ENCODE data around the gene PLXNA4. TPM values are rescaled to one million over a fixed set of nuclear protein-coding genes. Genes with fewer than 3 reads are reported as not detected.

The PLXNA4 gene
- total RNA-seq, 2 experiments from 2014 or later = 0.75 to 0.85 TPM

GRCh38 chr7:132189881-132190280, 386.4 kb downstream of the PLXNA4 start:
- no peak for TF ChIP-seq CTCF (IDR thresholded peaks at IDR 0.05)
- DNase-seq = no peak
- H3K9me3 ChIP-seq (ENCODE audit: control insufficient read depth in 1 of 2, insufficient read depth in 1 of 2, low read length in 2 of 2) = peaks cover 0 to 20% of the 10 kb centered on the region in 2 experiments
- no peaks in the 10 kb centered on the region for H3K27me3 ChIP-seq (ENCODE audit: control insufficient read depth in 1 of 2, insufficient read depth in 2 of 2, low read length in 2 of 2)
- intact Hi-C loops (cut with DNase I, micrococcal nuclease) = no loop called here
- Mint-ChIP-seq H3K4me1 (ENCODE audit: low read depth) (no peaks in the 10 kb centered on the region), H3K9me3 (no peaks in the 10 kb centered on the region), H3K36me3 (ENCODE audit: low read depth) (no peaks in the 10 kb centered on the region), H3K27me3 (peaks cover 4% of the 10 kb centered on the region), H3K27ac (no peak overlapping the region), H3K4me3 (no peak overlapping the region)
- CTCF ChIA-PET = no interaction called here
- no peaks in the 10 kb centered on the region for H3K36me3 ChIP-seq (ENCODE audit: insufficient read depth, low read length)
- ATAC-seq (ENCODE audit: poor library complexity) = no peak
- POLR2A ChIA-PET = no interaction called here
- H3K4me3 ChIP-seq (ENCODE audit: low read length) = no peak overlapping the region
- no peaks in the 10 kb centered on the region for H3K4me1 ChIP-seq (ENCODE audit: insufficient read depth, low read length)
- H3K27ac ChIP-seq (ENCODE audit: low read depth in 1 of 2, low read length in 2 of 2) = no peak overlapping the region

- ChIA-PET CTCF (no interaction called here), POLR2A (no interaction called here)
- no peaks in the 10 kb centered on the region for H3K36me3 Mint-ChIP-seq (ENCODE audit: low read depth)
These were observed 388.1 kb downstream of the PLXNA4 start for GRCh38 chr7:132187869-132188789.

GRCh38 chr7:132187391-132187790, 388.9 kb downstream of the PLXNA4 start:
- Histone ChIP-seq H3K4me1 (ENCODE audit: insufficient read depth, low read length) (no peaks in the 10 kb centered on the region), H3K4me3 (ENCODE audit: low read length) (no peak overlapping the region), H3K27ac (ENCODE audit: low read depth in 1 of 2, low read length in 2 of 2) (no peak overlapping the region), H3K36me3 (ENCODE audit: insufficient read depth, low read length) (no peaks in the 10 kb centered on the region), H3K27me3 (ENCODE audit: control insufficient read depth in 1 of 2, insufficient read depth in 2 of 2, low read length in 2 of 2) (no peaks in the 10 kb centered on the region), H3K9me3 (ENCODE audit: control insufficient read depth in 1 of 2, insufficient read depth in 1 of 2, low read length in 2 of 2) (peaks cover 0 to 24% of the 10 kb centered on the region in 2 experiments)
- ATAC-seq (ENCODE audit: poor library complexity) = no peak
- Mint-ChIP-seq H3K4me1 (ENCODE audit: low read depth) (no peaks in the 10 kb centered on the region), H3K27me3 (peaks cover 4% of the 10 kb centered on the region), H3K9me3 (no peaks in the 10 kb centered on the region), H3K27ac (no peak overlapping the region), H3K4me3 (no peak overlapping the region), H3K36me3 (ENCODE audit: low read depth) (no peaks in the 10 kb centered on the region)
- POLR2A ChIA-PET = no interaction called here
- DNase-seq = no peak
- intact Hi-C loops (cut with DNase I, micrococcal nuclease) = no loop called here
- CTCF ChIA-PET = no interaction called here
- TF ChIP-seq CTCF (IDR thresholded peaks at IDR 0.05) = no peak

More at GRCh38 chr7:132187869-132188789, 388.1 kb downstream of the PLXNA4 start:
- Mint-ChIP-seq H3K4me1 (ENCODE audit: low read depth) (no peaks in the 10 kb centered on the region), H3K27me3 (peaks cover 4% of the 10 kb centered on the region), H3K27ac (no peak overlapping the region), H3K9me3 (no peaks in the 10 kb centered on the region), H3K4me3 (no peak overlapping the region)
- ATAC-seq (ENCODE audit: poor library complexity) (no peak), DNase-seq (no peak)
- intact Hi-C loops (cut with DNase I, micrococcal nuclease) = no loop called here
- Histone ChIP-seq H3K9me3 (ENCODE audit: control insufficient read depth in 1 of 2, insufficient read depth in 1 of 2, low read length in 2 of 2) (peaks cover 0 to 24% of the 10 kb centered on the region in 2 experiments), H3K27ac (ENCODE audit: low read depth in 1 of 2, low read length in 2 of 2) (no peak overlapping the region), H3K36me3 (ENCODE audit: insufficient read depth, low read length) (no peaks in the 10 kb centered on the region), H3K4me3 (ENCODE audit: low read length) (no peak overlapping the region), H3K27me3 (ENCODE audit: control insufficient read depth in 1 of 2, insufficient read depth in 2 of 2, low read length in 2 of 2) (no peaks in the 10 kb centered on the region), H3K4me1 (ENCODE audit: insufficient read depth, low read length) (no peaks in the 10 kb centered on the region)
- TF ChIP-seq CTCF (IDR thresholded peaks at IDR 0.05) = no peak

All from CD4-positive, alpha-beta T cell (primary cell).